Measurements from ENCODE around the gene TMEM229B. TPM values are rescaled to one million over a fixed set of nuclear protein-coding genes. Genes with fewer than 3 reads are reported as not detected.
"Not testable (repeated sequence)": the region's sequence is repeated elsewhere in the genome, so short reads cannot be mapped to it uniquely, and the experiment has no call there.

TMEM229B gene
- total RNA-seq, 1 experiment from 2014 or later: 0.71 TPM

GRCh38 chr14:67456732-67457131 lies 31.8 kb downstream of the TMEM229B start:
- H3K36me3 ChIP-seq (ENCODE audit: control insufficient read depth in 1 of 2, insufficient read depth in 2 of 2, low read length in 2 of 2): no peaks in the 10 kb centered on the region
- intact Hi-C loops (cut with micrococcal nuclease): no loop called here
- H3K27me3 ChIP-seq (ENCODE audit: insufficient read depth, low read length): peaks cover 5% of the 10 kb centered on the region; the same call in 1 of the 2 replicates
- H2AFZ ChIP-seq (ENCODE audit: low read depth, low read length, poor library complexity, severe bottlenecking): no peak overlapping the region
- H3K4me3 ChIP-seq (replicated peaks in 1 of 2; ENCODE audit: low read depth in 1 of 2, low read length in 2 of 2): no peak overlapping the region
- no peaks in the 10 kb centered on the region for H4K20me1 ChIP-seq (ENCODE audit: insufficient read depth)
- BruUV-seq (replicated peaks): no TSS peak
- DNase-seq (ENCODE audit: low read depth, low spot score): no peak
- H3K9me2 ChIP-seq (ENCODE audit: insufficient read depth): no peaks in the 10 kb centered on the region
- H3K9ac ChIP-seq (ENCODE audit: low read length): no peak overlapping the region
- no peak overlapping the region for H3K27ac ChIP-seq (ENCODE audit: low read depth, low read length)
- no peak for TF ChIP-seq ZBTB33 (IDR thresholded peaks at IDR 0.05; ENCODE audit: extremely low read depth, insufficient replicate concordance, low read length)
- TF ChIP-seq ATF3 (IDR thresholded peaks at IDR 0.05): no peak
- no peak for TF ChIP-seq YY1 (IDR thresholded peaks at IDR 0.05; ENCODE audit: extremely low read depth, insufficient replicate concordance, low read depth, low read length)
- no peak for ATAC-seq
- no peaks in the 10 kb centered on the region for H3K9me3 ChIP-seq (ENCODE audit: control insufficient read depth in 1 of 2, insufficient read depth in 1 of 2, low read depth in 1 of 2, low read length in 2 of 2)
- H3K4me2 ChIP-seq (ENCODE audit: low read length): no peak overlapping the region
- H3K79me2 ChIP-seq (ENCODE audit: insufficient read depth, low read length): no peaks in the 10 kb centered on the region
- CTCF ChIA-PET: no interaction called here
- RAD21 ChIA-PET (ENCODE audit: low non-redundant PET in 1 of 2, low total read pairs in 2 of 2, uncharacterized antibody in 2 of 2, unreplicated experiment in 2 of 2): no interaction called here
- POLR2A ChIA-PET: no interaction called here
- no peaks in the 10 kb centered on the region for H3K4me1 ChIP-seq (ENCODE audit: control insufficient read depth in 1 of 2, insufficient read depth in 2 of 2, low read length in 2 of 2)

- no peaks in the 10 kb centered on the region for H3K9me2 ChIP-seq (ENCODE audit: insufficient read depth)
- no peak overlapping the region for H3K4me2 ChIP-seq (ENCODE audit: low read length)
- H2AFZ ChIP-seq (ENCODE audit: low read depth, low read length, poor library complexity, severe bottlenecking): no peak overlapping the region
- H3K27me3 ChIP-seq (ENCODE audit: insufficient read depth, low read length): no peaks in the 10 kb centered on the region
- intact Hi-C loops (cut with micrococcal nuclease): no loop called here
- H3K9me3 ChIP-seq (ENCODE audit: control insufficient read depth in 1 of 2, insufficient read depth in 1 of 2, low read depth in 1 of 2, low read length in 2 of 2): no peaks in the 10 kb centered on the region
- DNase-seq (ENCODE audit: low read depth, low spot score) (no peak), ATAC-seq (no peak)
- H4K20me1 ChIP-seq (ENCODE audit: insufficient read depth): no peaks in the 10 kb centered on the region
- no peak overlapping the region for H3K27ac ChIP-seq (ENCODE audit: low read depth, low read length)
- H3K9ac ChIP-seq (ENCODE audit: low read length): no peak overlapping the region
- H3K4me1 ChIP-seq (ENCODE audit: control insufficient read depth in 1 of 2, insufficient read depth in 2 of 2, low read length in 2 of 2): no peaks in the 10 kb centered on the region
- no peaks in the 10 kb centered on the region for H3K79me2 ChIP-seq (ENCODE audit: insufficient read depth, low read length)
- no peaks in the 10 kb centered on the region for H3K36me3 ChIP-seq (ENCODE audit: control insufficient read depth in 1 of 2, insufficient read depth in 2 of 2, low read length in 2 of 2)
- POLR2A ChIA-PET: no interaction called here
- no peak overlapping the region for H3K4me3 ChIP-seq (replicated peaks in 1 of 2; ENCODE audit: low read depth in 1 of 2, low read length in 2 of 2)
- BruUV-seq (replicated peaks): no TSS peak
- no peak for TF ChIP-seq ATF3 (IDR thresholded peaks at IDR 0.05)
- TF ChIP-seq EGR1 (IDR thresholded peaks at IDR 0.05; ENCODE audit: low read depth): no peak
- TF ChIP-seq POLR2A (IDR thresholded peaks at IDR 0.05; ENCODE audit: borderline replicate concordance, extremely low read depth, insufficient read depth, insufficient read length): no peak
- no peak for TF ChIP-seq CEBPB (IDR thresholded peaks at IDR 0.05; ENCODE audit: low read depth)
- TF ChIP-seq SIN3A (IDR thresholded peaks at IDR 0.05; ENCODE audit: low read depth): no peak
- CTCF ChIA-PET: no interaction called here
- RAD21 ChIA-PET (ENCODE audit: low non-redundant PET in 1 of 2, low total read pairs in 2 of 2, uncharacterized antibody in 2 of 2, unreplicated experiment in 2 of 2): no interaction called here
Observed at GRCh38 chr14:67453575-67454300, 34.8 kb downstream of the TMEM229B start.

GRCh38 chr14:67451667-67452066 lies 36.9 kb downstream of the TMEM229B start:
- H3K9me3 ChIP-seq (ENCODE audit: control insufficient read depth in 1 of 2, insufficient read depth in 1 of 2, low read depth in 1 of 2, low read length in 2 of 2); H3K27me3 ChIP-seq (ENCODE audit: insufficient read depth, low read length); intact Hi-C loops (cut with micrococcal nuclease); H3K4me2 ChIP-seq (ENCODE audit: low read length); H3K9ac ChIP-seq (ENCODE audit: low read length); BruUV-seq (replicated peaks); H3K36me3 ChIP-seq (ENCODE audit: control insufficient read depth in 1 of 2, insufficient read depth in 2 of 2, low read length in 2 of 2); H2AFZ ChIP-seq (ENCODE audit: low read depth, low read length, poor library complexity, severe bottlenecking); H3K9me2 ChIP-seq (ENCODE audit: insufficient read depth); H3K79me2 ChIP-seq (ENCODE audit: insufficient read depth, low read length); H3K4me3 ChIP-seq (replicated peaks in 1 of 2; ENCODE audit: low read depth in 1 of 2, low read length in 2 of 2); RAD21 ChIA-PET (ENCODE audit: low non-redundant PET in 1 of 2, low total read pairs in 2 of 2, uncharacterized antibody in 2 of 2, unreplicated experiment in 2 of 2); CTCF ChIA-PET; H3K27ac ChIP-seq (ENCODE audit: low read depth, low read length); DNase-seq (ENCODE audit: low read depth, low spot score); H3K4me1 ChIP-seq (ENCODE audit: control insufficient read depth in 1 of 2, insufficient read depth in 2 of 2, low read length in 2 of 2); H4K20me1 ChIP-seq (ENCODE audit: insufficient read depth); ATAC-seq: not testable (repeated sequence)
- POLR2A ChIA-PET: interaction anchor here (0.7 kb wide), 1 partner anchor 12 kb away, joined by 4 read pairs; no protein-coding TSS in a partner anchor

Data from HCT116 (cell line).